ENCODE measurements around the gene ZNG1E.
"Not testable (repeated sequence)": the region's sequence is repeated elsewhere in the genome, so short reads cannot be mapped to it uniquely, and the experiment has no call there.

Gene ZNG1E

DNA sequence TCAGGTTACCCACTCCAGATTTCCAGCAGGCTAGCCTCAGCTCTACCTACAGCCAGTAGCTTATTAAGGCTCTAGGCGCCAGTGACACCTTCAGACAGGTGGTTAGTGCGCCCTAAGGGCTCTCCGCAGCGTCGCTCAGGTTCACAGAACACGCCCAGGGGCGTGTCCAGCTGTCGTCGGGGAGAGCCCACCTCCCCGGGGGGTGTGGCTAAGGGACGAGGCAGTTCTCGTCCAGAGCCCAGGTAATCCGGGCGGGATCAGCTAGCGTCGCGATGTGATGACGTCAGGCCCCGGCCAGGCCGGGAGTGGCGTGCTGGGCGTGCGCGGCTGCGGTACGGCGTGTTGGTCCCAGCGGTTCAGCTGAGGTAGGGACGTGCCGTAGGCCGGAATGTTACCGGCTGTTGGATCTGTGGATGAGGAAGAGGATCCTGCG is at the start of gene ZNG1E:
ZNG1E (plus strand) TSS at position 340 of the 433 bp plus-strand sequence; CDS start at position 389, 49 bp downstream.
- FAIRE-seq; DNase-seq (ENCODE audit: insufficient read length, low spot score): not testable (repeated sequence)

DNA sequence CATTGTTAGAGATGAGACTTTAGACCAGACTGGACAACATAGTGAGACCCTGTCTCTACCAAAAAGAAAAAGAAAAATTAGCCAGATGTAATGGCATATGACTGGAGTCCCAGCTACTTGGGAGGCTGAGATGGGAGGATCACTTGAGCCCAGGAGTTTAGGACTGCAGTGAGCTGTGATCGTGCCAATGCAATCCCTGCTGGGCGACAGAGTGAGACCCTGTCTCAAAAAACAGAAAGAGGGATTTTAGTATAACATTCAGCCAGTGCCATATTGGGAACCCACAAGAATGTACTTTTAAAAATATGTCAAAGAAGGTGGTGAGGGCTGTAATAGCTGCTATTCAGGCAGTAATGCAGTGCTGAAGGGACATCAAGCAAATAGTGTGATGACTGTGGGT is 2.1 kb upstream of the ZNG1E start:
- not testable (repeated sequence) for FAIRE-seq; DNase-seq (ENCODE audit: insufficient read length, low spot score)

- DNase-seq (ENCODE audit: insufficient read length, low spot score); FAIRE-seq: not testable (repeated sequence)
These were observed 710 bp upstream of the ZNG1E start for GRCh38 chr9:65675018-65675417.

DNA sequence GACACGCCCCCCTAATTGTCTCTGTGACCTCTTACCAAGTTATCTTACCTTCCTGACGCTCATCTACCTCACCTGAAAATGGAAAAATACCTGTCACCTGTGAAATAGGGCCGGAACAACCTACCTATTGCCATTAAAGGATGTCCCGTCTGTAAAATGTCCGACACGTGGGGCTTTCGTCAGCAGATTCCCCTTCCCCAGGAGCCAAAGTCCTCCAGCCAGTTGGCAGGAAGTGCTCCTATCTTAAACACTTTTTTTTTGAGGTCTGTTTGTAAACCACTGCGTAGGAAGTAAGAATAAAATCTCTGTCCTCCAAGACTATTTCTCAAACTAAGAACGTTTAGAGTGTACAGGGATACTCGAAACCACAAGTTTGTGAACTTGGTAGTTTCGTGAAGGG is 661 bp downstream of the ZNG1E start:
- not testable (repeated sequence) for FAIRE-seq; DNase-seq (ENCODE audit: insufficient read length, low spot score)

DNA sequence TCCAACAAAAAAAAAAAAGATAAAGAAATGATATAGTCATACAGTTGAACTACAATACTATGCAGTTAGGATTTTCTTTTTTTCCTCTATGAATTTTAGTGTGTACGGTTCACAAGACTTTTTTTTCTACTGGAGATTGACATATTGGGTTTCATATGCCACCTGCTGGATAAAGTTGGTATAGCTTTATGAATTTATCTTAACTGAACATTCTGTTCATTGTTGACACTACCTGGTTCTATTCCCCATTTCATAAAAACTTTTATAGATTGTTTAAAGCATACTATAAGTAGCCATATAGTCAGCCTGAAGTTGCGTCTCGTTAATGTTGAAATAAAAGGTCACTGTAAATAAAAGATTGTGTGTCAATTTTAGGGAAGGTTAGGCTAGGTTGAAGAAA is 2.8 kb downstream of the ZNG1E start:
- FAIRE-seq; DNase-seq (ENCODE audit: insufficient read length, low spot score): not testable (repeated sequence)

DNA sequence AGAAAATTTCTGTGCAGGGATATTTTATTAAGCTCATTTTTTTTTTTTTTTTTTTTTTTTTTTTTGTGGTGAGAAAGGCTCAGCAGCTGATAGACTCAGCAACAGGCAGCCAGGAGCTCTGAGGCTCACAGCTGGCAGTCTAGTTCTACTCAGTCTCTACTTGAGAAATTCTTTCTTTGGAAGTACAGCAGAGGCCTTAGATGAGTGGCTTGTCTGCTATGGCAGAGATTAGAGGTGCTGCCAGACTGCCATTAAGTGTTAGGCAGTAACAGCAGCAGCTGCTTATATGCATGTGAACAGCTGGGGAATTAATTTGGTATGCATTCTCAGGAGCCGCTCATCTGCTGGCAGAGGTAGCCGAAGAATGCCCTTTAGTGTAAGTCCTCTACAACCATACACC is 27.8 kb downstream of the ZNG1E start:
- not testable (repeated sequence) for FAIRE-seq; DNase-seq (ENCODE audit: insufficient read length, low spot score)

GRCh38 chr9:65714445-65714844 is 38.7 kb downstream of the ZNG1E start:
- not testable (repeated sequence) for DNase-seq (ENCODE audit: insufficient read length, low spot score); FAIRE-seq

DNA sequence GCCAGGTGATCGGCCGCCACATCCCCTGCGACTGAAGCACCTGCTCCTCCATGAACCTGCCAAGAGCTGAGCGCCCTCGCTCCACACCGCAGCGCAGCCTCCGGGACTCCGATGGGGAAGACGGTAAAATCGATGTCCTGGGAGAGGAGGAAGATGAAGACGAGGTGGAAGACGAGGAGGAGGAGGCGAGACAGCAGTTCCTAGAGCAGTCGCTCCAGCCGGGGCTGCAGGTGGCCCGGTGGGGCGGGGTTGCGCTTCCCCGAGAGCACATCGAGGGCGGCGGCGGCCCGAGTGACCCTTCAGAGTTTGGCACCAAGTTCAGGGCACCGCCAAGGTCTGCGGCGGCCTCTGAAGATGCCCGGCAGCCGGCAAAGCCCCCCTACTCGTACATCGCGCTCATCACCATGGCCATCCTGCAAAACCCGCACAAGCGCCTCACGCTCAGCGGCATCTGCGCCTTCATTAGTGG is 61.4 kb downstream of the ZNG1E start, which contains the start of gene FOXD4L4:
FOXD4L4 (plus strand) TSS at position 51 of the 469 bp plus-strand sequence; CDS start at position 51, 0 bp downstream.
- not testable (repeated sequence) for DNase-seq (ENCODE audit: insufficient read length, low spot score); FAIRE-seq

DNA sequence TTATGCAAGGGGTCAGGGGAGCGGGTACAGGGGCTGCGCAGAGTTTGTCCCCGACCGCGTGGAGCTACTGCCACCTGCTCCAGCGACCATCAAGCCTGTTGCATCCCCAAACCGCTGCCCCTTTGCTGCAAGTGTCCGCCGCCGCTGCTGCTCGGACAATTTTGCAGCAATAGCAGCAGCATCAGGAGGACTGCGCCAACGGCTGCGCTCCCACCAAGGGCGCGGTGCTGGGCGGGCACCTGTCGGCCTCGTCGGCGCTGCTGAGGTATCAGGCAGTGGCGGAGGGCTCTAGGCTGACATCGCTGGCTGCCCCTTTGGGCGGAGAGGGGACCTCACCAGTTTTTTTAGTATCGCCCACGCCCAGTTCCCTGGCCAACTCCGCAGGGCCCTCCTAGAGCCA is 62.4 kb downstream of the ZNG1E start:
- FAIRE-seq; DNase-seq (ENCODE audit: insufficient read length, low spot score): not testable (repeated sequence)
